HEK293 (cell line): ENCODE results near the gene GJC3.
A peak's percentile ranks its signal among the peaks of the same experiment; 100 is the strongest.

ENCODE experiments used
- CTCF ChIA-PET: fragments of 350-600 bp; formaldehyde crosslinking; extraction: SDS; loops from one replicate; lab custom pipeline; 2021; ENCODE audit warnings: antibody characterized with exemption; lab: Yijun Ruan, JAX
- POLR2A ChIA-PET: fragments of 300-600 bp; formaldehyde crosslinking; extraction: SDS; loops from one replicate; lab custom pipeline; 2020; ENCODE audit warnings: antibody characterized with exemption, inconsistent platforms; lab: Yijun Ruan, JAX
- H3K27ac ChIP-seq: fragments of 200-500 bp; sonication (Bioruptor generic); 2 replicates; pipeline ENCODE4 v1.5.1; 2014; ENCODE audit warnings: low read depth, low read length, control low read depth, inconsistent platforms; ENCODE audit errors: extremely low read depth
- H3K36me3 ChIP-seq, 2 experiments: fragments of 200-500 bp in 1 of 2; sonication (Bioruptor generic) in 1 of 2; 1 replicate in 1 of 2; 2 replicates in 1 of 2; pipeline ENCODE4 v1.5.1; 2014 to 2017; ENCODE audit warnings: inconsistent platforms in 2 of 2, low read length in 2 of 2; ENCODE audit not compliant: control insufficient read depth in 2 of 2, insufficient read depth in 1 of 2
- H3K4me1 ChIP-seq: fragments of 200-500 bp; sonication (Bioruptor generic); 2 replicates; pipeline ENCODE4 v1.5.1; 2014; ENCODE audit warnings: mild to moderate bottlenecking, low read length, inconsistent platforms; ENCODE audit not compliant: control insufficient read depth, insufficient read depth
- H3K4me3 ChIP-seq: 2 replicates; pipeline ENCODE4 v1.5.1; 2011; ENCODE audit warnings: low read depth, mild to moderate bottlenecking, control low read depth, low read length, moderate library complexity
- H3K9me3 ChIP-seq: fragments of 200-500 bp; sonication (Bioruptor generic); 2 replicates; pipeline ENCODE4 v1.5.1; 2014; ENCODE audit warnings: low read depth, low read length, inconsistent platforms; ENCODE audit not compliant: control insufficient read depth, insufficient read depth
- CTCF ChIP-seq: fragments of 450-650 bp; formaldehyde crosslinking; IDR thresholded peaks from 2 replicates; pipeline ENCODE4 v1.5.1; 2016; ENCODE audit warnings: missing biosample characterization, missing genetic modification characterization
- GLIS2 ChIP-seq: fragments of 450-650 bp; formaldehyde crosslinking; IDR thresholded peaks from 2 replicates; pipeline ENCODE4 v1.5.1; 2016; ENCODE audit warnings: missing biosample characterization, missing genetic modification characterization
- HOXA7 ChIP-seq: sonication (generic); formaldehyde crosslinking; IDR thresholded peaks from 2 replicates; pipeline ENCODE4 v1.8.1; 2022; ENCODE audit warnings: missing genetic modification reagents, borderline replicate concordance
- SP3 ChIP-seq: fragments of 450-650 bp; formaldehyde crosslinking; IDR thresholded peaks from 2 replicates; pipeline ENCODE4 v1.5.1; 2016; ENCODE audit warnings: missing biosample characterization, missing genetic modification characterization
- WT1 ChIP-seq: fragments of 450-650 bp; formaldehyde crosslinking; IDR thresholded peaks from 2 replicates; pipeline ENCODE4 v1.5.1; 2016; ENCODE audit warnings: missing biosample characterization, missing genetic modification characterization
- ZNF157 ChIP-seq: fragments of 450-650 bp; formaldehyde crosslinking; IDR thresholded peaks from 2 replicates; pipeline ENCODE4 v1.5.1; 2016; ENCODE audit warnings: missing biosample characterization, missing genetic modification characterization
- ZNF202 ChIP-seq: fragments of 450-650 bp; formaldehyde crosslinking; IDR thresholded peaks from 2 replicates; pipeline ENCODE4 v1.5.1; 2016; ENCODE audit warnings: missing biosample characterization, missing genetic modification characterization, borderline replicate concordance
- ZNF24 ChIP-seq: fragments of 450-650 bp; formaldehyde crosslinking; IDR thresholded peaks from 2 replicates; pipeline ENCODE4 v1.5.1; 2016; ENCODE audit warnings: missing biosample characterization, missing genetic modification characterization
- ZNF280C ChIP-seq: fragments of 450-650 bp; formaldehyde crosslinking; IDR thresholded peaks from 2 replicates; pipeline ENCODE4 v1.5.1; 2016; ENCODE audit warnings: missing biosample characterization, missing genetic modification characterization
- ZNF433 ChIP-seq: fragments of 450-650 bp; formaldehyde crosslinking; IDR thresholded peaks from 2 replicates; pipeline ENCODE4 v1.5.1; 2016; ENCODE audit warnings: missing biosample characterization, missing genetic modification characterization, low read depth
- ZNF449 ChIP-seq: fragments of 450-650 bp; formaldehyde crosslinking; IDR thresholded peaks from 2 replicates; pipeline ENCODE4 v1.5.1; 2017; ENCODE audit warnings: missing biosample characterization, mild to moderate bottlenecking, missing genetic modification characterization, moderate library complexity
- ZNF513 ChIP-seq: fragments of 450-650 bp; IDR thresholded peaks from 2 replicates; pipeline ENCODE4 v1.5.1; 2018; ENCODE audit warnings: missing biosample characterization, missing genetic modification characterization
- ZNF544 ChIP-seq: fragments of 450-650 bp; formaldehyde crosslinking; IDR thresholded peaks from 2 replicates; pipeline ENCODE4 v1.5.0; 2017; ENCODE audit warnings: missing biosample characterization, missing genetic modification characterization
- ZNF549 ChIP-seq: fragments of 450-650 bp; IDR thresholded peaks from 2 replicates; pipeline ENCODE4 v1.5.1; 2018; ENCODE audit warnings: missing biosample characterization, missing genetic modification characterization, mild to moderate bottlenecking, inconsistent platforms, moderate library complexity
- ZNF596 ChIP-seq: fragments of 450-650 bp; IDR thresholded peaks from 2 replicates; pipeline ENCODE4 v1.5.0; 2018; ENCODE audit warnings: missing biosample characterization, mild to moderate bottlenecking, missing genetic modification characterization, moderate library complexity
- ZNF621 ChIP-seq: fragments of 450-650 bp; formaldehyde crosslinking; IDR thresholded peaks from 2 replicates; pipeline ENCODE4 v1.5.1; 2017; ENCODE audit warnings: missing biosample characterization, missing genetic modification characterization
- ZNF629 ChIP-seq: fragments of 450-650 bp; formaldehyde crosslinking; IDR thresholded peaks from 2 replicates; pipeline ENCODE4 v1.5.1; 2017; ENCODE audit warnings: missing biosample characterization, missing genetic modification characterization
- ZNF660 ChIP-seq: fragments of 450-650 bp; IDR thresholded peaks from 2 replicates; pipeline ENCODE4 v1.5.1; 2018; ENCODE audit warnings: missing biosample characterization, mild to moderate bottlenecking, missing genetic modification characterization
- ZNF792 ChIP-seq: fragments of 450-650 bp; formaldehyde crosslinking; IDR thresholded peaks from 2 replicates; pipeline ENCODE4 v1.5.1; 2016; ENCODE audit warnings: missing biosample characterization, missing genetic modification characterization
- ZNF843 ChIP-seq: fragments of 450-650 bp; formaldehyde crosslinking; IDR thresholded peaks from 2 replicates; pipeline ENCODE4 v1.5.1; 2016; ENCODE audit warnings: missing biosample characterization, missing genetic modification characterization
- TF ChIP-seq, protein P1 (sequence below): fragments of 450-650 bp; formaldehyde crosslinking; IDR thresholded peaks from 2 replicates; pipeline ENCODE4 v1.5.1; 2016; ENCODE audit warnings: missing biosample characterization, missing genetic modification characterization

The GJC3 gene

GRCh38 chr7:99918959-99919813, 10.2 kb downstream of the GJC3 start, which contains the start of gene TRIM4 (continued):
- TF ChIP-seq ZNF513 (tag by site-specific recombination) = no peak
- TF ChIP-seq ZNF280C = no peak
- TF ChIP-seq ZNF843 = peak; percentile 48; the same call in 1 of the 2 replicates
- peak; percentile 80 for TF ChIP-seq GLIS2 (tag by site-specific recombination)
- peak; percentile 58 for TF ChIP-seq CTCF (tag by site-specific recombination)
- TF ChIP-seq WT1 = peak; percentile 32; the same call in 1 of the 2 replicates
- TF ChIP-seq ZNF629 (tag by site-specific recombination) = peak; percentile 77
- no peak for TF ChIP-seq ZNF621 (tag by site-specific recombination)
- 0 out of 2 replicates have a peak, but pooled peaks have one; percentile 20 for TF ChIP-seq ZNF596 (tag by site-specific recombination)
- TF ChIP-seq ZNF549 (tag by site-specific recombination) = no peak
- no peak for TF ChIP-seq ZNF433 (tag by site-specific recombination)
- 0 out of 2 replicates have a peak, but pooled peaks have one; percentile 19 for TF ChIP-seq SP3 (tag by site-specific recombination)
- TF ChIP-seq ZNF157 = no peak
- no peak for TF ChIP-seq HOXA7 (CRISPR knock-in tag)
- TF ChIP-seq ZNF544 (tag by site-specific recombination) = no peak
- TF ChIP-seq ZNF660 = 0 out of 2 replicates have a peak, but pooled peaks have one; percentile 33

- TF ChIP-seq ZNF202 (tag by site-specific recombination) (no peak), ZNF24 (no peak)
- Histone ChIP-seq H3K36me3 (peaks cover 23 to 40% of the 10 kb centered on the region in 2 experiments), H3K4me1 (no peaks in the 10 kb centered on the region), H3K27ac (no peak overlapping the region), H3K4me3 (no peak overlapping the region), H3K9me3 (no peaks in the 10 kb centered on the region)
- CTCF ChIA-PET = interaction anchor here (0.7 to 1.3 kb wide), 4 partner anchors 9 to 307 kb away, joined by 3 to 5 read pairs (median 3); no protein-coding TSS in a partner anchor
- POLR2A ChIA-PET = no interaction called here
Measured at GRCh38 chr7:99910976-99911375, 18.4 kb downstream of the GJC3 start.

DNA sequence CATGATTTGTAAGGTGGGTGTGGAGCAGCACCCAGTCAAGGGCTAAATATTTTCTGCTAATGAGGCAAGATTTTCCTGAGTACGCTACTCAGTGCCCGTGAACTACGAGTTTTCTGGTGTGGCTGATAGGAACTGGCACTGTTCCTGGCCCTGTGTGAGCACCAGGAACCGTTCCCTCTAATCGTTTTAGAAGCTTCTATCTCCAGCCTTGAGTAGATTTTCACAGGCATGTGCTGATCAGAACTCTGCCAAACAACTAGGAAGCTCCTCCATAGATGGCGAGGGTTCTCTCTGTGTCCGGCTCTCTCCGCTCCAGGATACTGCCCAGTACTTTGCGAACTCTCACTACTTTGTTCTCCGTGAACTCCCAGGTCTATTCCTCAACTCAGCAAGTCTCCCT, 27.8 kb downstream of the GJC3 start:
- Histone ChIP-seq H3K27ac (no peak overlapping the region), H3K36me3 (peaks cover 35 to 37% of the 10 kb centered on the region in 2 experiments), H3K4me3 (no peak overlapping the region), H3K4me1 (no peaks in the 10 kb centered on the region), H3K9me3 (no peaks in the 10 kb centered on the region)
- ChIA-PET POLR2A (no interaction called here), CTCF (no interaction called here)
- TF ChIP-seq ZNF792 (no peak), ZNF449 (tag by site-specific recombination) (no peak)
- TF ChIP-seq, protein P1, sequence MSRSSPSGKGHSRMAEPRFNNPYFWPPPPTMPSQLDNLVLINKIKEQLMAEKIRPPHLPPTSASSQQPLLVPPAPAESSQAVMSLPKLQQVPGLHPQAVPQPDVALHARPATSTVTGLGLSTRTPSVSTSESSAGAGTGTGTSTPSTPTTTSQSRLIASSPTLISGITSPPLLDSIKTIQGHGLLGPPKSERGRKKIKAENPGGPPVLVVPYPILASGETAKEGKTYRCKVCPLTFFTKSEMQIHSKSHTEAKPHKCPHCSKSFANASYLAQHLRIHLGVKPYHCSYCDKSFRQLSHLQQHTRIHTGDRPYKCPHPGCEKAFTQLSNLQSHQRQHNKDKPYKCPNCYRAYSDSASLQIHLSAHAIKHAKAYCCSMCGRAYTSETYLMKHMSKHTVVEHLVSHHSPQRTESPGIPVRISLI (tag by site-specific recombination) = no peak
